Tongue (tissue), 2 donors: ENCODE data around the gene SLC5A2. TPM values are rescaled to one million over a fixed set of nuclear protein-coding genes. Genes with fewer than 3 reads are reported as not detected.
A peak's percentile ranks its signal among the peaks of the same experiment; 100 is the strongest.
"Not testable (repeated sequence)": the region's sequence is repeated elsewhere in the genome, so short reads cannot be mapped to it uniquely, and the experiment has no call there.

Experiments used
- DNase-seq: peaks from one replicate; pipeline ENCODE4 v3.0.0-alpha.2; 2015
- total RNA-seq: library from RNA; depleted of rRNA; stranded (reverse); fragments of >200 nt; gene quantifications from one replicate; pipeline ENCODE4 v1.2.3, GENCODE V29; 2014

Gene SLC5A2
- total RNA-seq, 1 donor from 2014 or later: not detected

- peak; percentile 72 for DNase-seq
Measured at GRCh38 chr16:31529108-31529936, 46.4 kb downstream of the SLC5A2 start.

- no peak for DNase-seq
Measured at GRCh38 chr16:31529937-31530312, 47.0 kb downstream of the SLC5A2 start.

GRCh38 chr16:31530405-31530804, 47.5 kb downstream of the SLC5A2 start:
- DNase-seq: no peak

- DNase-seq: no peak
Measured at GRCh38 chr16:31531096-31531495, 48.2 kb downstream of the SLC5A2 start.

GRCh38 chr16:31532120-31532519, 49.2 kb downstream of the SLC5A2 start:
- no peak for DNase-seq

GRCh38 chr16:31532896-31533295, 50.0 kb downstream of the SLC5A2 start:
- no peak for DNase-seq

GRCh38 chr16:31535737-31536136, 52.8 kb downstream of the SLC5A2 start:
- DNase-seq: no peak

GRCh38 chr16:31536804-31537361, 54.0 kb downstream of the SLC5A2 start:
- no peak for DNase-seq

GRCh38 chr16:31537362-31538242, 54.7 kb downstream of the SLC5A2 start:
- DNase-seq: peak; percentile 15

- not testable (repeated sequence) for DNase-seq
Measured at GRCh38 chr16:31538243-31538598, 55.3 kb downstream of the SLC5A2 start.

GRCh38 chr16:31539762-31540161, 56.8 kb downstream of the SLC5A2 start:
- DNase-seq: not testable (repeated sequence)

Other genes starting within 250 kb of the SLC5A2 start
- 4.1 TPM for gene ITGAM, start 223.1 kb upstream of the SLC5A2 start, total RNA-seq
- 2.7 TPM for gene ITGAX, start 127.9 kb upstream of the SLC5A2 start, total RNA-seq
- not detected for gene ITGAD, start 89.8 kb upstream of the SLC5A2 start, total RNA-seq
- 63.5 TPM for gene COX6A2, start 54.8 kb upstream of the SLC5A2 start, total RNA-seq
- 3.2 TPM for gene ZNF843, start 40.3 kb upstream of the SLC5A2 start, total RNA-seq
- 7.2 TPM for gene ARMC5, start 23.6 kb upstream of the SLC5A2 start, total RNA-seq
- 57.7 TPM for gene TGFB1I1, start 11.0 kb upstream of the SLC5A2 start, total RNA-seq
- 58.9 TPM for gene RUSF1, start 25.3 kb downstream of the SLC5A2 start, total RNA-seq
- 4.2 TPM for gene AHSP, start 44.8 kb downstream of the SLC5A2 start, total RNA-seq